Activated CD8-positive, alpha-beta T cell treated with anti-CD3 and anti-CD28 coated beads, Interleukin-2, amount 10 ng/mL, durations not matched to agents 7 days and 5 days (primary cell): ENCODE data around the gene NMRK1. TPM values are rescaled to one million over a fixed set of nuclear protein-coding genes. Genes with fewer than 3 reads are reported as not detected.

ENCODE experiments used
- ATAC-seq: fragments of 150-1000 bp; cut with Tn5 transposase; one replicate; pipeline ENCODE4 v1.10.0; 2021; ENCODE audit warnings: moderate library complexity
- CTCF ChIA-PET: fragments of 350-600 bp; sonication (Branson Sonifier 250); formaldehyde crosslinking; loops from one replicate; lab custom pipeline; 2021; ENCODE audit warnings: antibody characterized with exemption; lab: Charles Lee
- POLR2A ChIA-PET: fragments of 350-600 bp; sonication (Branson Sonifier 250); formaldehyde crosslinking; loops from one replicate; lab custom pipeline; 2021; ENCODE audit warnings: antibody characterized with exemption; lab: Charles Lee
- DNase-seq: peaks from one replicate; pipeline ENCODE4 v3.0.0-alpha.2; 2020
- H3K27ac Mint-ChIP-seq: one replicate; pipeline ENCODE4 v1.8.0; 2021; ENCODE audit warnings: mild to moderate bottlenecking, mixed read lengths
- H3K27me3 Mint-ChIP-seq: one replicate; pipeline ENCODE4 v1.8.0; 2021; ENCODE audit warnings: low read depth, mixed read lengths
- H3K36me3 Mint-ChIP-seq: one replicate; pipeline ENCODE4 v1.8.0; 2021; ENCODE audit warnings: low read depth, mixed read lengths
- H3K4me1 Mint-ChIP-seq: one replicate; pipeline ENCODE4 v1.8.0; 2021; ENCODE audit warnings: low read depth, mixed read lengths
- H3K4me3 Mint-ChIP-seq: one replicate; pipeline ENCODE4 v1.8.0; 2021; ENCODE audit warnings: mild to moderate bottlenecking, mixed read lengths
- H3K9me3 Mint-ChIP-seq: one replicate; pipeline ENCODE4 v1.8.0; 2022; ENCODE audit warnings: mixed read lengths; ENCODE audit not compliant: insufficient read depth
- total RNA-seq, 2 experiments: library from RNA; stranded (reverse); gene quantifications; one replicate each; pipeline ENCODE4 v1.2.3, GENCODE V29; 2021

NMRK1 gene
- total RNA-seq, 2 experiments from 2014 or later, result 26.9 to 28.2 TPM

DNA sequence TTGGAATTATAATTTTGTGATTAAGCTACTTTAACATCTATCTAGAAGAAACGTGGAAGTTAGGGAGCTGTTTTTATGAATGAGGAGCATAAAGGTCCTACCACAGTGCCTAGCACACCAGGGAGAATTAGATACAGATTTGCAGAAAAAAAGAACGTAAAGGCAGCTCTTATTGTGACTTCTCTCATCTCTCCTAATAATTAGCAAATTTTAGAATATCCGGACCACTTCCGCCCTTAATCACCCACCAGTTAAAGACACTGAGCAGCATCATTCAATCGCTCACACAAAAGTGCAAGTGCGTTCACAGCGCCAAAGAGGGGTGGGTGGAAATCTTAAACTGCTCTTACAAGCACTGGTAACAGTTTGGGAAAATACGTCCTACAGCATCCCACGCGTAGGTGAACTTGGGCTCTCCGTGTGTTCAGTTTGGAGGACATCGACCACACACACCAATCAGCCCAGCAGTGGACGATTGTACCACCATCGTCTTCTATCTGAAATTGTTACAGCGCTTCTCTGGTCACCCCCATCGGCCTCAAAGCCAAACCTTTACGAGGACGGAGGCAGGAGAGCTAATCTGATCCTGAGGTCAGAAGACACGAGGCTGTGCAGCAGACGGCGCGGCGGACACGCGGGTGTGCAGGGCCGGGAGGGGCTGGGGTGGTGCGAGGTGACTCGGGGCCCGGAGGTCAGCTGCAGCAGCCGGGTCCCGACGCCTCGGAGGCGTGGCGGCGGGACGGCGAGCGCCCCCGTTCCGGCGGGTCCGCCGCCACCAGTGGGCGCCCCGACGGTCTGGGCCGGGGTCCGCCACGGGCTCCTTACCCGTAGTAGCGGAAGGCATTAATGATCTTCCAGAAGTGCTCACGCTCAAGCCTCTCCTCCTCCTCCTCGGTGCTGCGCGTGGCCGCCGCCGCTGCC lies 60.5 kb downstream of the NMRK1 start:
- POLR2A ChIA-PET, result interaction anchor here (0.6 to 2.9 kb wide), 5 partner anchors 15 to 147 kb away, joined by 3 to 29 read pairs (median 7); partner anchors contain the start of genes C9orf40, NMRK1 and OSTF1
- Mint-ChIP-seq H3K4me1 (peaks cover 44% of the 10 kb centered on the region), H3K36me3 (peaks cover 10% of the 10 kb centered on the region), H3K4me3 (peak overlapping the region; percentile 95), H3K27me3 (no peaks in the 10 kb centered on the region), H3K9me3 (no peaks in the 10 kb centered on the region), H3K27ac (peak overlapping the region; percentile 98)
- DNase-seq (peak; percentile 65), ATAC-seq (peak; percentile 43)
- CTCF ChIA-PET, result interaction anchor here (0.7 to 3.6 kb wide), 31 partner anchors 8 to 254 kb away, joined by 3 to 27 read pairs (median 5); partner anchors contain the start of genes C9orf40, NMRK1 and OSTF1

DNA sequence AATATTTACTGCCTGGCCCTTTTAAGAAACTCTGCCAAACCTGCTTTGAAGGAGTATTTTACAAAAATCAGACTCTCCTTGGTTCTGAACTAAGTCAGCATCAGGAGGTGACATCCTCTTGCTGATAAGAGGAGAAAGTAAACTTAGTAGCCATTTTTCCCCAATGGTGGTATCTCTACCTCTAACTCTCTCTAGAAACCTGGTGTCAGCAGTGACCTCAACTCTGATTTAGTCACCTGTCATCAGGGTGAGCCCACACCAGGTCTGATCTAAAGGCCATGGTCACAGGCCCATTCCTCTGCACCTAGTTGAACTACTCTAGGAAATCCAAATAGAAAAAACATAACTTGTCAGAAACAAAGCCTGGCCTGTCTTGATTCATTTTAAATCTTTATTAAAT lies 64.1 kb downstream of the NMRK1 start:
- Mint-ChIP-seq H3K36me3 (peaks cover 30% of the 10 kb centered on the region), H3K4me1 (peaks cover 56% of the 10 kb centered on the region), H3K27me3 (no peaks in the 10 kb centered on the region), H3K4me3 (no peak overlapping the region), H3K9me3 (peaks cover 4% of the 10 kb centered on the region), H3K27ac (peak overlapping the region; percentile 69)
- ATAC-seq, result no peak
- no peak for DNase-seq
- ChIA-PET CTCF (interaction anchor here (1.6 to 2.0 kb wide), 3 partner anchors 11 to 247 kb away, joined by 6 to 8 read pairs (median 8); partner anchors contain the start of gene C9orf40), POLR2A (no interaction called here)

DNA sequence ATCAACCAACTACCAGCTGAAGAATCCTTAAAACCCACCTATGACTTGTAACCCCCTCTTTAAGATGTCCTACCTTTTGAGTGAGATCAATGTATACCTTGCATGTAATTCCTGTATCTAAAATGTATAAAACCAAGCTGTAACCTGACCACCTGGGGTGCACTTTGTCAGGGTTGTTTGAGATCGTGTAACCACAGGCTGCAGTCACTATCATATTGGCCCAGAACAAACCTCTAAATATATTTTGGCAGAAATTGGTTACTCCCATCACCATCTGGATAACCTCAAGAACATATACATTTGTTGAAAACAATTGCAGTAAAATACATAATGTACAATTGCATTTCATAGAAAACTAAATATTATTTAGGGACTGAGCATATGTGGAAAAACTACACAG lies 68.3 kb downstream of the NMRK1 start:
- Mint-ChIP-seq H3K4me3 (no peak overlapping the region), H3K9me3 (peaks cover 4% of the 10 kb centered on the region), H3K27ac (peak overlapping the region; percentile 11), H3K4me1 (peaks cover 35% of the 10 kb centered on the region), H3K27me3 (no peaks in the 10 kb centered on the region), H3K36me3 (peaks cover 36% of the 10 kb centered on the region)
- CTCF ChIA-PET, result interaction anchor here (1.5 to 1.6 kb wide), 2 partner anchors 9 to 243 kb away, joined by 4 to 5 read pairs; partner anchors contain the start of gene CARNMT1
- no peak for DNase-seq
- ATAC-seq, result no peak
- POLR2A ChIA-PET, result no interaction called here

DNA sequence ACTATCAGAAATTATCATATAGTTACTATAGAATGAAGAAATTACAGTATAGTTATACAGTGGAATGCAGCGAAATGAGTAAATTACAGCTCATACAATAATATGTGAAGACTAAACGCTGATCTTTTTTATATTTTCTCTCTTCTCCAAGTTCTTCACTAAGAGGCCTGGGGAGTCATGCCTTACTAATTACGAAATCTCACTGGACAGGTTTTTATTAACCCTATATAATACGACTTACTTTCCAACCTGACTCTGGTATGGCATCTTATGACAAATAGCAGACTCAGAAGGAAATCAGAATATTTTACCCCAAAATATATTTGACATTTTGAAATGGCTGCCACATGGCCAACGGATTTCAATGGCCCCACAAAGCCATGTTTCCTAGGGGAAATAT lies 68.9 kb downstream of the NMRK1 start:
- Mint-ChIP-seq H3K4me1 (peaks cover 33% of the 10 kb centered on the region), H3K4me3 (no peak overlapping the region), H3K27me3 (no peaks in the 10 kb centered on the region), H3K27ac (no peak overlapping the region), H3K9me3 (peaks cover 4% of the 10 kb centered on the region), H3K36me3 (peaks cover 38% of the 10 kb centered on the region)
- POLR2A ChIA-PET, result no interaction called here
- DNase-seq, result no peak
- no peak for ATAC-seq
- CTCF ChIA-PET, result interaction anchor here (1.5 kb wide), 1 partner anchor 9 kb away, joined by 5 read pairs; the partner anchor contains the start of gene CARNMT1

DNA sequence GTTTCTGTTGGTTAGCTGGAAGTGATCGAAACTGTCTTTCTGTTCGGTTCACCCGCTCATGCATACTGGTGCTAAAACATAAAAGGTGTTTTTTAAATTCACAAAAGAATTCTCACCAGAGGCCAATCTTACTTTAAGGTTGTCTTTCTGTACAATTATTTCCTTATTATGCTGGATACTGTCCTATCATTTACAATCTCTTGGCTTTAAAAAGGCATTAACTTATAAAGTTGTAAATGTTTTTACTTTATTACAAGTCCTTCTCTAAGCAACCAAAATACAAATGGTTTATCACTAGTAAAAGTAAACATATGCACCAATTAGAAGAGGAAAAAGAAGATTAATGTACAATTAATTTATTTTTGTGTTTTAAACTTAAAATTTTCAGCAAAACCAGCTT lies 70.6 kb downstream of the NMRK1 start:
- Mint-ChIP-seq H3K27me3 (no peaks in the 10 kb centered on the region), H3K36me3 (peaks cover 39% of the 10 kb centered on the region), H3K9me3 (peaks cover 4% of the 10 kb centered on the region), H3K4me3 (no peak overlapping the region), H3K4me1 (peaks cover 26% of the 10 kb centered on the region), H3K27ac (no peak overlapping the region)
- ChIA-PET POLR2A (no interaction called here), CTCF (interaction anchor here (0.7 to 1.9 kb wide), 3 partner anchors 9 to 241 kb away, joined by 3 to 6 read pairs (median 6); no protein-coding TSS in a partner anchor)
- no peak for DNase-seq
- no peak for ATAC-seq

DNA sequence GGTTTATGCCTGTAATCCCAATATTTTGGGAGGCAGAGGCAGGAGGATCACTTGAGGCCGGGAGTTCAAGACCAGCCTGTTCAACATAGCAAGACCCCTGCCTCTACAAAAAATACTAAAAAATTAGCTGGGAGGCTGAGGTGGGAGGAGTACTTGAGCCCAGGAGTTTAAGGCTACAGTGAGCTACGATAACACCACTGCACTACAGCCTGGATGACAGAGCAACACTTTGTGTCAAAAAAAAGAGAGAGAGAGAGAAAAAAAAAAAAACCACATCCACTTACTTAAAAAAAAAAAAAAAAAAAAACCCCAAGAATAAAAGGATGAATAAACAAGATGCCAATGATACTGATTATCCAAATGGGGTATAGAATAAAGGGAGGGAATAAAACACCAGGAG lies 74.2 kb downstream of the NMRK1 start:
- ATAC-seq, result no peak
- Mint-ChIP-seq H3K27me3 (no peaks in the 10 kb centered on the region), H3K9me3 (no peaks in the 10 kb centered on the region), H3K4me3 (no peak overlapping the region), H3K4me1 (peaks cover 33% of the 10 kb centered on the region), H3K36me3 (peaks cover 35% of the 10 kb centered on the region), H3K27ac (peak overlapping the region; percentile 13)
- CTCF ChIA-PET, result interaction anchor here (0.7 to 4.6 kb wide), 9 partner anchors 9 to 240 kb away, joined by 3 to 25 read pairs (median 5); partner anchors contain the start of genes C9orf40 and CARNMT1
- no peak for DNase-seq
- POLR2A ChIA-PET, result interaction anchor here (0.6 kb wide), 1 partner anchor 9 kb away, joined by 3 read pairs; no protein-coding TSS in a partner anchor

Other genes starting within 250 kb of the NMRK1 start
- not detected for gene TRPM6, start 200.2 kb downstream of the NMRK1 start, total RNA-seq
- 10 to 100 TPM; 22.9 TPM for gene C9orf40, start 135.2 kb downstream of the NMRK1 start, total RNA-seq
- 10 to 100 TPM; 30.9 to 34.0 TPM for gene CARNMT1, start 59.9 kb downstream of the NMRK1 start, total RNA-seq
- gene OSTF1, start 359 bp upstream of the NMRK1 start, total RNA-seq, result 100 to 1,000 TPM; 126 to 132 TPM